ENCODE results near the gene OCIAD1. TPM values are rescaled to one million over a fixed set of nuclear protein-coding genes. Genes with fewer than 3 reads are reported as not detected.

OCIAD1 gene, protein sequence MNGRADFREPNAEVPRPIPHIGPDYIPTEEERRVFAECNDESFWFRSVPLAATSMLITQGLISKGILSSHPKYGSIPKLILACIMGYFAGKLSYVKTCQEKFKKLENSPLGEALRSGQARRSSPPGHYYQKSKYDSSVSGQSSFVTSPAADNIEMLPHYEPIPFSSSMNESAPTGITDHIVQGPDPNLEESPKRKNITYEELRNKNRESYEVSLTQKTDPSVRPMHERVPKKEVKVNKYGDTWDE
- 122 to 183 TPM (median 135 TPM) in 5 replicates for total RNA-seq (2022; extraction: Qiagen RNA extraction; ENCODE audit: low read depth)

DNA sequence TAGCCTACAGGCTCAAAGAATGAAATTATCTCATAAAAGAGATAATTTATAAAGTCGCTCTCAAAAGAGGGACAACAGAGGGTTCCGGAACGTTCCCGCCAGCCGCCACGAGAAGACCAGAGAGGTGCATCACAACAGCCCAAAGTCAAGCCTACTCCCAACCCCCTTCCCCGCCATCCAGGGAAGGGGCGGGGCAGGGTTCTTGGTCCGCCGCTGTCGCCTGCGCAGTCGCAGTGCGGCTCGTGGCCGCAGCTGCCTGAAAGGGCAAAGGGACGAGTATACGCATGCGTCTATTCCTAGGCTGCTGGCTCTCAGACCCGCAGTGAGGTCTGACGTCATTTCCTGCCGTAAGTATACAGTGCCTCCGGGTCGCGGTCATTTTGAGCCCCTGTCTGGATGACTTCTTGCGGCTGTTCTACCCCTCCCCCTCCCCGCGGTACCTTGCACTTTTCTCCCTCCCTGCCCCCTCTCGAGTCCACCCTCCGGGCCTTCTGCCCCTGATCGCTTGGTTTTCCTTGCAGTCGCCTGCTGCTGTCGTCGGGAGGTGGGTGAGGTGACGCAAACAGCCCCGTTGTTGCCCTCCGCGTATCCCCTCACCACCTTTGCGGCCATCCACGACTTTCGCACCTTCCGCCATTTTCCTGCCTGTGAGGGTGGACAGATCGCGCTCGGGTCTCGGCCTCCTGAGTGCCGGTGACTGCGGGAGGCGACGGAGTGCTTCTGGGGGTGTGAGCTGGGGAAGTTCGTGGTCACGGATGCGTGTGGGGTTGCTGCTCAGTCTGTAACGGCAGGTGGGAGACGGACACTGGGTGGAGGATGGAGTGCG, at the start of gene OCIAD1:
Gene OCIAD1 (plus strand): TSS at position 383 of the 826 bp plus-strand sequence. CDS start 1,537 bp downstream, outside the sequence.

GRCh38 chr4:48906206-48907173, 75.6 kb downstream of the OCIAD1 start, which contains the start of gene OCIAD2:
Gene OCIAD2, minus strand, starts transcription at chr4:48906774. Its CDS starts 2,225 bp downstream, at chr4:48904549.

Other genes starting within 250 kb of the OCIAD1 start
- gene FRYL, start 50.8 kb upstream of the OCIAD1 start, total RNA-seq (2022; extraction: Qiagen RNA extraction; ENCODE audit: low read depth), result 7.2 to 16.6 TPM (median 12.0 TPM) in 5 replicates
- 117 to 172 TPM (median 119 TPM) in 5 replicates for gene OCIAD2, start 75.7 kb downstream of the OCIAD1 start, total RNA-seq (2022; extraction: Qiagen RNA extraction; ENCODE audit: low read depth)
- not detected in 5 replicates for gene CWH43, start 155.2 kb downstream of the OCIAD1 start, total RNA-seq (2022; extraction: Qiagen RNA extraction; ENCODE audit: low read depth)

Data from A549 treated with DMSO at 1 μM for 4 hours (cell line).